Heart left ventricle (tissue), 16 donors: ENCODE data around the gene GABRD. TPM values are rescaled to one million over a fixed set of nuclear protein-coding genes. Genes with fewer than 3 reads are reported as not detected.
A peak's percentile ranks its signal among the peaks of the same experiment; 100 is the strongest.

Experiments
- ATAC-seq, 4 donors: fragments of 200-7000 bp; cut with Tn5 transposase; one replicate each; pipeline ENCODE4 v1.9.1; 2020 to 2022; ENCODE audit warnings: moderate library complexity in 4 of 4, mild to moderate bottlenecking in 3 of 4, moderate number of reproducible peaks in 1 of 4
- DNase-seq, 5 donors: peaks; one replicate each; pipeline ENCODE4 v3.0.0-alpha.2; 2020
- H3K27ac ChIP-seq, 12 donors: fragments of 200-600 bp; sonication (generic) in 4 of 12; one replicate each; pipeline versions ENCODE4 v1.5.0 to v1.8.0; 2016 to 2022; ENCODE audit warnings: mild to moderate bottlenecking in 2 of 12
- H3K27me3 ChIP-seq, 9 donors: fragments of 200-600 bp; sonication (generic) in 2 of 9; one replicate each; pipeline versions ENCODE4 v1.5.1 to v1.8.0; 2016 to 2022; ENCODE audit warnings: mild to moderate bottlenecking in 3 of 9
- H3K36me3 ChIP-seq, 9 donors: fragments of 200-600 bp; sonication (generic) in 2 of 9; one replicate each; pipeline versions ENCODE4 v1.5.0 to v1.8.0; 2018 to 2022; ENCODE audit warnings: mild to moderate bottlenecking in 2 of 9
- H3K4me1 ChIP-seq, 12 donors: fragments of 200-600 bp; sonication (generic) in 4 of 12; one replicate each; pipeline versions ENCODE4 v1.5.0 to v1.8.0; 2016 to 2022; ENCODE audit warnings: mild to moderate bottlenecking in 3 of 12
- H3K4me3 ChIP-seq, 12 donors: fragments of 200-600 bp; sonication (generic) in 4 of 12; one replicate each; pipeline versions ENCODE4 v1.5.0 to v1.8.0; 2017 to 2022; ENCODE audit warnings: mild to moderate bottlenecking in 9 of 12, moderate library complexity in 4 of 12
- H3K9me3 ChIP-seq, 12 donors: fragments of 200-600 bp; sonication (generic) in 4 of 12; one replicate each; pipeline versions ENCODE4 v1.5.0 to v1.8.0; 2016 to 2022; ENCODE audit warnings: mild to moderate bottlenecking in 1 of 12
- CTCF ChIP-seq, 12 donors: fragments of 200-600 bp; sonication (generic) in 4 of 12; IDR thresholded peaks; one replicate each; pipeline versions ENCODE4 v1.5.0 to v1.8.0; 2018 to 2022; ENCODE audit warnings: antibody characterized with exemption in 12 of 12, mild to moderate bottlenecking in 5 of 12
- POLR2A ChIP-seq, 2 donors: fragments of 450-650 bp; IDR thresholded peaks; one replicate each; pipeline ENCODE4 v1.6.1; 2017; ENCODE audit warnings: antibody characterized with exemption in 2 of 2, mild to moderate bottlenecking in 2 of 2, moderate library complexity in 2 of 2
- WGBS, 4 donors: extraction: QIAGEN DNeasy Blood & Tissue Kit in 2 of 4; methylation state at CpG; one replicate each; pipeline versions ENCODE4 v1.1.5 to v1.1.7; 2013 to 2018; 5-methylcytosine and 5-hydroxymethylcytosine counted together
- intact Hi-C, 10 donors: fragments of 100-400 bp; cut with DNase I; formaldehyde crosslinking; loops; one replicate each; pipeline versions ENCODE4 v1.11.1 to v1.14.2; 2022
- polyA plus RNA-seq, 2 donors: library from polyadenylated mRNA; stranded (reverse); fragments of 200-250 nt; gene quantifications; one replicate each; pipeline ENCODE4 v1.2.3, GENCODE V29; 2013
- total RNA-seq, 9 donors: library from RNA; depleted of rRNA in 2 of 9; stranded (reverse); fragments of >200 nt in 2 of 9; fragmentation: NEBNext Ultra II Directional in 3 of 9; extraction: Animal tissue kit (Norgen Biotek cat#: 25700) in 3 of 9; gene quantifications; one replicate each; pipeline versions ENCODE4 v1.1.0 to v1.2.4, GENCODE V29; 2016 to 2023
- donor health status: ischemic (EF 13 %, LVEDD 7.1; RV severe dilation, severe dysfunction).
- donor health status: healthy with polysubstance abuse.
- donor health status: DM: no; HTN: yes; CAD: no.
- donor health status: DM: no; HTN: no; CAD: no.
- donor health status: ischemic (EF 25% LVEDD 6.9; RV normal size, moderate dysfunction).
- donor health status: ischemic (EF 25% LVEDD 5.7; RV mildly dilated, moderate dysfunction).
- donor health status: healthy.
- donor health status: DM: yes; HTN: yes; CAD: no.
- donor health status: ischemic (EF 35%, LVEDD 5.7; RV mildly dilated, moderate dysfunction).
- donor health status: nonischemic (EF 11% LVEDD 7.7; RV severe dilation, severe dysfunction).
- donor health status: DM: yes; HTN: yes; CAD: no.
- donor health status: PGD.
- donor health status: ischemic (EF 29% LVEDD 5.4; RV normal size, mild dysfunction).
- donor health status: nonischemic (EF 23%, LVEDD 6.1; RV moderate dilation, normal function).

The GABRD gene
- total and polyA plus RNA-seq, 11 donors: 0.21 to 1.1 (median 0.65) TPM; not detected in 2

GRCh38 chr1:2049718-2050431 is 30.7 kb downstream of the GABRD start, which contains the start of gene PRKCZ:
Gene PRKCZ (plus strand): TSS chr1:2050411. CDS start chr1:2050631, 220 bp downstream.
- H3K4me3 ChIP-seq: peak within 1 kb of the TSS; percentile 22 to 83 (median 58)
- H3K4me1 ChIP-seq: peaks cover 0 to 40% (median 19%) of the 10 kb centered on the region in 12 donors
- no peaks in the 10 kb centered on the region for H3K36me3 ChIP-seq
- DNase-seq: peak; percentile 75 to 93 (median 88)
- peak; percentile 67 to 92 (median 86) for ATAC-seq
- H3K27ac ChIP-seq: peak within 1 kb of the TSS in 5 of 12 donors; percentile 13 to 73 (median 47)
- H3K27me3 ChIP-seq: peaks cover 11 to 64% (median 41%) of the 10 kb centered on the region in 9 donors
- TF ChIP-seq POLR2A (IDR thresholded peaks at IDR 0.05) (peak in 1 of 2 donors; percentile 42), CTCF (IDR thresholded peaks at IDR 0.05) (no peak)
- no peaks in the 10 kb centered on the region for H3K9me3 ChIP-seq
- WGBS, 4 donors: 2 to 15% (median 5%) methylated on average over 17 to 83 of the region's 83 CpGs
- intact Hi-C loops: loop anchor here in 7 of 10 donors (5.0 kb wide), 2 partner anchors 93 to 108 kb away; no protein-coding TSS in a partner anchor

- DNase-seq (no peak), ATAC-seq (peak in 1 of 4 donors; percentile 20)
- H3K36me3 ChIP-seq: no peaks in the 10 kb centered on the region
- peak overlapping the region; percentile 11 to 83 (median 58) for H3K4me3 ChIP-seq
- no peaks in the 10 kb centered on the region for H3K9me3 ChIP-seq
- H3K27me3 ChIP-seq: peaks cover 11 to 64% (median 41%) of the 10 kb centered on the region in 9 donors
- no peak for TF ChIP-seq CTCF (IDR thresholded peaks at IDR 0.05)
- TF ChIP-seq POLR2A (IDR thresholded peaks at IDR 0.05): no peak
- intact Hi-C loops: no loop called here
- 0 to 3% (median 1%) methylated on average over 6 to 51 of the region's 51 CpGs for WGBS, 4 donors
- peak overlapping the region in 4 of 12 donors; percentile 4 to 58 (median 14) for H3K27ac ChIP-seq
- peaks cover 0 to 34% (median 14%) of the 10 kb centered on the region in 12 donors for H3K4me1 ChIP-seq
These were observed 31.3 kb downstream of the GABRD start for GRCh38 chr1:2050461-2050792.

- TF ChIP-seq CTCF (IDR thresholded peaks at IDR 0.05): no peak
- no peak for TF ChIP-seq POLR2A (IDR thresholded peaks at IDR 0.05)
- Histone ChIP-seq H3K27ac (peak overlapping the region in 4 of 12 donors; percentile 4 to 58 (median 14)), H3K36me3 (peaks cover 0 to 3% (median 0%) of the 10 kb centered on the region in 9 donors), H3K4me1 (peaks cover 0 to 28% (median 10%) of the 10 kb centered on the region in 12 donors), H3K9me3 (no peaks in the 10 kb centered on the region), H3K27me3 (peaks cover 11 to 59% (median 38%) of the 10 kb centered on the region in 9 donors), H3K4me3 (peak overlapping the region; percentile 11 to 83 (median 58))
- ATAC-seq (no peak), DNase-seq (peak in 1 of 5 donors; percentile 65)
- WGBS, 4 donors: 19 to 29% (median 23%) methylated on average over 40 to 84 of the region's 84 CpGs
- intact Hi-C loops: no loop called here
These were observed 31.9 kb downstream of the GABRD start for GRCh38 chr1:2050793-2051682.
